ENCODE data around the gene CEP128.

GRCh38 chr14:80564051-80564450 is 377.5 kb downstream of the CEP128 start:
- TF ChIP-seq CTCF (IDR thresholded peaks at IDR 0.05) (no peak), POLR2AphosphoS5 (IDR thresholded peaks at IDR 0.05) (no peak), POLR2A (IDR thresholded peaks at IDR 0.05) (no peak)

Measured in suprapubic skin (tissue), 4 donors.